NCI-H510A treated with DMSO at 0.1 percent for 48 hours (cell line): ENCODE measurements around the gene HIPK2.

ENCODE experiments used
- DNase-seq: peaks from one replicate; lab custom pipeline; 2025; lab: John Stamatoyannopoulos, UW

Gene HIPK2

DNA sequence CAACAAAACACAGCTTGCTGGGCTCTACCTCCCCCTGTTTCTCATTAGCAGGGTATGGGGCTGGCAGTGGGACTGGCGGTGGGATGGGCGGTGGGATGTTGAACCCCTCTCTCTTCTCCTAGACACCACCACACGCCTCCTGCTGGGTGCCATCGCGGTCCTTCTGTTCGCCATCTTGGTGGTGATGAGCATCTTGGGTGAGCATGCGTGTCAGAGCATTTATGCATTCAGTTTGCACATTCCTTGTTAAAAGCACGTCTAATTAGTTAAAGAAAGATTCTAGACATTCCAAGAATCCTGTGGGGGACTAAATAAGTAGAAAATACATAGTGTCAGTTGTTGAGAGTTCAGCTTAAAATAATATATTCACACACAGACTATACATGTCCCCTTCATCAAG lies 241.6 kb downstream of the HIPK2 start:
- DNase-seq, result no peak

DNA sequence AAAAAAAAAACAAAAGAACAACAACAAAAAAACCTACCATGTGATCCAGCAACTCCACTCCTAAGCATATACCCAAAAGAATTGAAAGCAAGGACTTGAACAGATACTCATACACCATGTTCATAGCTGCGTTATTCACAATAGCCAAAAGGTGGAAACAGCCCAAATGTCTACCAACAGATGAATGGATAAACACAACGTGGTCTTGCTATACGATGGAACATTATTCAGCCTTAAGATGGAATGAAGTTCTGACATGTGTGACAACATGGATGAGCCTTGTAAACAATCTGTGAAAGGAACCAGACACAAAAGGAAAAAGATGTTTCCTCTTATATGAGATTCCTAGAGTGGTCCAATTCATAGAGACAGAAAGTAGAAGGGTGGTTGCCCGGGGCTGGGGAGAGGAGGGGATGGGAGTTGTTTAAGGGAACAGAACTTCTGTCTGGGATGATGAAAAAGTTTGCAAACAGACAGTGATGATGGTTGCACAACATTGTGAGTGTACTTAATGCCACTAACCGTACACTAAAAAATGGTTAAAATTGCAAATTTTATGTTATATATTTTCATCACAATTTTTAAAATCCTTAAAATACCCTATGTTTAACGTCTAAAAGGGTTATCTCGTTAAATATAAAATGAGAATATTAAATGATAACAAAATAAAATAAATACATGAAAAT lies 242.7 kb downstream of the HIPK2 start:
- DNase-seq, result no peak

DNA sequence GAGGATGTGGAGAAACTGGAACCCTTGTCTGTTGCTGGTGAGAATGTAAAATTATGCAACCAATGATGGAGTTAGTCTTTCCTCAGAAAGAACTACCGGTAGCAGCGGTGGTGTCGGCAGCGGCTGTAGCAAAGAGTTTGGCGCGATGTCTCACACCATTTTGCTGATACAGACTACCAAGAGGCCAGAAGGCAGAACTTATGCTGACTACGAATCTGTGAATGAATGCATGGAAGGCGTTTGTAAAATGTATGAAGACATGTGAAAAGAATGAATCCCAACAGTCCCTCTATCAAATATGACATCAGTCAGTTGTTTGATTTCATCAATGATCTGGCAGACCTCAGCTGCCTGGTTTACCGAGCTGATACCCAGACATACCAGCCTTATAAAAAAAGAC lies 243.7 kb downstream of the HIPK2 start:
- DNase-seq, result no peak

DNA sequence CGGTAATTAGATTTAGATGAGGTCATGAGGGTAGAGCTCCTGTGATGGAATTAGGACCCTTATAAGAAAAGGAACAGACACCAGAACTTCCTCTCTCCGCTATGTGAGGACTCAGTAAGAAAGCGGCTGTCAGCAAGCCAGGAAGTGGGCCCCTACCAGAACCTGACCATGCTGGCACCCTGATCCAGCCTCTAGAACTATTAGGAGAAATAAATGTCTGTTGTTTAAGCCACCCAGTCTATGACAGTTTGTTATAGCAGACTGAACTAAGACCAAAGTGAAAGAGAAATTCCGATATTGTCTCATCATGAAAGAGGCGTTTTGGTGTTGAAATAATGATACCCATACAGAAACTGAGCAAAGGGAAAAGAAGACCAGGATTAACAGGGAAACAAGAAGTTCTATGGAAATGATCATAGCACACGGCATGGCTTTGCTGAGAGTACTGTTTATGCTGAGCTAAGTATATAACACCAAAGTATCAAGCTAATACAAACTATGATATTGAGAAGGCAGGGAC lies 245.1 kb downstream of the HIPK2 start:
- DNase-seq, result no peak

DNA sequence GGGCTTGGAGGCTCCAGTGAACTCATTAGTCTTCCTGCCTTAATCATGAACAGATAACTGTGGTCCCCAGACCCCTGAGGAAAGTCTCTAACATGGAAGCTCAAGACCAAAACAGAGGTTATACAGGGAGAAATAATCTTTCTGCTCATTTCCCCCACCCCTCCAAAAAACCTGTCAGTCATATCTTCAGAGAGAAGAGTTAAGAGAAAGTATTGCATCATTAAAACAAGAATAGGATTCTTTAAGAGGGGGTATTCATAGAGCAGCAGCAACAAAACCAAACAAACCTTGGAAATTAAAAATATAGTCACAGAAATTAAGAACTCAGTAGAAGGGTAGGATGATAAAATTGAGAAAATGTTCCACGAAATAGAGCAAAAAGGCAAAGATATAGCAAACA lies 246.7 kb downstream of the HIPK2 start:
- no peak for DNase-seq

DNA sequence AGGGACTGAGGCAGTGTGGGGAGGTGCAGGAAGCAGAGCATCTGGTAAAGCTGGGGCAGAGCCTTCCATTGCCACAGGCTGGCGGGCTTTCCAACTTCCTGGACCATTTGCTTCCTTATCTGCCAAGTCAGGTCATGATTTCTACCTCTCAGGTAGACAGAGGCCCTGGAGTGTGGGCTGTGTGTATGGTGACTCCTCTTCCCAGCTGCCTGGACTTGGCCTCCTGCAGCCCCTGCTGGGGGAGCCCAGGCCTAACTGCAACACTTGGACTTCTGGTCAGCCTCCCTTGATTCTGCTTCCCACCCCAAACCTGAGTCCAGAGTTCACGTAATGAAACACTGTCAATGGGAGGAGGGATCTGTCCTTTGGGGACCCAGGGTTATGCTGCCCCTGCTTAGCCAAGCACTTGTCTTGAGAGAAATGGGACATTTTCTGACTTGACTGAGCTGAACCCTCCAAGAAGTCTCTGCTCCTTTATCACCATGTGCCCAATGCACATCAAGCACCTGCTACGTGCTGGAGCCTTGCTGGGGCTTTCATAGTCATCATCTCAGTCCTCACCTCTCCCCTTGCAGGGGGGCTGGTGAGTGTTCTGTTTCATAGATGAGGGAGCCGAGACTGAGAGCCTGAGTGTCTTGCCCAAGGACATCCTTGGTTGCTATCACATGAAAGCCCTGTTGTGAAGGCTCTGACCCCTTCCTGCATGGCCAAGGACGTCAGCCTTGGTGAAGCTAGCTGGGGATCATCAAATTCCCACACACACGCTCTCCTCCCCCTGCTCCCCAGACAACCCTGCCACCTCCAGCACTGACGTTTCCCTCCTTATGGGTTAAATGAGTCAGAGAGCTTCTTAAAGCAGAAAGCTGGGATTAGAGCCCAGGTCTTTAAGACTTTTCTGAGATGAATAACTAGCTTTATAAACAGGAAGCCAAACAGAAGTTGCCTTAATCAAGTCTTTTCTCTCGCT lies 250.9 kb downstream of the HIPK2 start:
- no peak for DNase-seq

DNA sequence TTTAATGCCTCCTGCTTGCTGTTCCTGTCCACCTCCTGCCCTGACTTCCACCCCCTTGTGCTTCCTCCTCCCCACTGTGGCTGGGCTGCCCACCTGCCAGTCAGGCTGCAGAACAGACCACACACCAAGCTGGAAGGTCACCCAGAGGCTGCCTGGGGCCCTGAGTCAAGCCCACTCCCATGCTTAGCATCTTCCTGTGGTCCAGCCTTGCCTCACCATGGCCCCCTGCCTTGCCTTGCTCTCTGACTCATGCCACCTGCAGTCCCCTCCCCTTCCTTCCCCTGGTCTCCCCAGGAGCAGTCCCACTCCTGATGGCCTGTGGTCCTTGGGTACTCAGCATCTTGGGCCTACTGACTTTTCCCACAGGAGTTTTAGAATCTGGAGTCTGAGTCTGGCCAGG lies 252.0 kb downstream of the HIPK2 start:
- no peak for DNase-seq

DNA sequence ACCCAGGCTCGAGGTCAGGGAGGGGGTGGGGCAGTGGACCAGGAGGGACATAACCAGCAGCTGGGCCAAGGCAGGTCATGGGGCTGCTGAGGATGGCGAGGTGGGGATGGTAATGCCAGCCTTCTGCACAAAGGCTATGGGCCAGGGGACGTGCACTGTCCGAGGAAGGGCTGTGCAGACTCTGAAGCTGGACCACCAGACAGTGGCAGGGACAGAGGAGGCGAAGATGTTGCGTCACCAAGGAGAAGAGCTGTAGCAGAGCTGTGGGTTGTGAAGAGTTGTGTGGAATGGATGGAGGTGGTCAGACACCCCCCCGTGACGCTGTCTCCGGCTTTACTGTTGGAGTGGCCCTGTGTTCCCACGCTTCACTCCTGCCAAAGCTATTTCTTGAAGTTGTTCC lies 252.6 kb downstream of the HIPK2 start:
- no peak for DNase-seq

DNA sequence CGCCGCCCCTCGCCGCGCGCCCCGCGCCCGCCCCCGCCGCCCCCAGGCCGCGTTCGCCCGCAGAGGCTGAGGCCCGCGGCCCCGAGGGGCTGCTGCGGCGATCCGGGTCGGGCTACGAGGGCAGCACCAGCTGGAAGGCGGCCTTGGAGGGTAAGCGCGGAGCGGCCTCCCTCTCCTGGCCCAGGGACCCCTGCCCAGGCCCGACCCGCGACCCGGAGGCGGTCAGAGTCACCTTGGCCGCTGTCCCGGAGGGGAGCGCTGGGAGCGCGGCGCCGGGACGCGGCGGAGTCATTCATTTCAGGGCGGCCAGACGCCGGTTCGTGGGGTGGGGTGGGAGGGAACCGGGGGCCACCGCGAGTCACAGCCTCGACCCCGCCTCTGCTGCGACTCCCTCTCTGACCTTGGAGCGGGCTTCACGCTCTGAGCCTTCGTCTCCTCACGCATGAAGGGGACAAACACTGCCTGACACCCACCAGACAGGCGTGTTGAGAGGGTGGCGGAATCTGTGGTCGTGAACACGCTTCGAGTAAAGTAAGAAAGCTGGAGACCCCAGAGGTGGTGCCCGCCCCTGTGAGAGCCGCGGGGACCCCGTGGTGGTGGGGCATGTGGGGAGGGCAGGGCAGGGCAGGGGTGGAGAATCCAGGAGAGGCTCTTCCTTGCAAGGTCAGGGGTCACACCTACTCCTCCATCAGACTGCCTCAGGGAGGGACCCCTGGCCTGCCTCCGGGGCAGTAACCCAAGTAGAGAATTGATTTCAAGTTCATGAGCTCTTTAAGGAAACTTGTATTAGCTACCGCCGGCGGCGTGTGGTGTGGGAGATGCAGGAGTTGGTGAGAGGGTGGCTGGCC lies 253.6 kb downstream of the HIPK2 start:
- no peak for DNase-seq

DNA sequence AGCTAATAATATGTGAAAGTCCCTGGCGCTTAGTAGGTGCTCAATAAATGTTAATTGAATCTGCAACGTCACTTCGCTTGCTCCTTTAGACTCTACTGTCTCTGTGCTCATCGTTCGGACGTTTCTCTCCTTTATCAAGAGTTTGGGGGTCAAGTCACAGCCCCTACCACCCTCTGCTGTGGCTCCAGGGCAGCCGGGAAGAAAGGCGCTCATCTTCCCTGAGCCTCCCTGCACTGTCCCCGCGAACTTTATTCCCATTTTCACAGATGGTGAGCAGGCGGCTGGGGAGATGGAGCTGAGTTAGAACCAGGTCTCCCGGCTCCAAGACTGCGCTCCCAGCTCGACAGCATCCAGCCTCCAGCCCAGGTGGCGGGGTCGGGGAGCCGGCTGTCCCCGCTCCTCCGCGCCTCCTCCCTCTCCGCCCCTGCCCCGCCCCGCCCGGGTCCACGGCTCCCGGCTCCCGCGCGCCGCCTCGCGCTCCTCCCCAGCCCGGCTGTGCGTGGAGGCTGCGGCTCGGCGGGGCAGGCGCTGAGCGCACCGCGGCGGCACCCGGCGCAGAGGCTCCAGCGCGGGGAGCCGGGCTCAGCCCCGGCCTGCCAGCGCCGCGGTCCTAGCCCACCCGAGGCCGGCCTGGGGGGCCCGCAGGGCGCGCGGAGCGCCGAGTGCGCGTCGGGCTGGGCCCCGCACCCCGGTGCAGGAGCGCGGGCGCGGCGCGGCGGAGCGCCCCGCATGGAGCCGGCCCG lies 254.4 kb downstream of the HIPK2 start, which contains the start of gene CLEC2L:
TSS of gene CLEC2L (plus strand) at position 487 of the 743 bp plus-strand sequence. CDS start at position 730, 243 bp downstream.
- DNase-seq, result no peak

DNA sequence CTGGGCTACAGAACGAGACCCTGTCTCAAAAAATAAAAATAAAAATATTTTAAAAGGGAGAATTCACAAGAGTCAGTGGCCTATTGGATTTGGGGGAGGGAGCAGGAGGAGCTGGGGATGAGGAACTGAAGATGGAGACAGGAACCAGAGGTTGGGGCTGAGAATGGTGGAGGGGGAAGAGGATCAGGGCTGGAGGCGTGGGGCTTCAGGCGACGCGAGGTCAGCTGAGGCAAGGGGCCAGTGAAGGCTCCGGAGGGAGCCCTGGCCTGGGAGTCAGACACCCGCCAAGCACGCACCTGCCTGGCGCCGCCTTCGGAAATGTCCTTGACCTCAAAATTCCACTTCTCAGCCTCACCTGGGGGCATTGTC lies 255.0 kb downstream of the HIPK2 start:
- DNase-seq, result no peak

DNA sequence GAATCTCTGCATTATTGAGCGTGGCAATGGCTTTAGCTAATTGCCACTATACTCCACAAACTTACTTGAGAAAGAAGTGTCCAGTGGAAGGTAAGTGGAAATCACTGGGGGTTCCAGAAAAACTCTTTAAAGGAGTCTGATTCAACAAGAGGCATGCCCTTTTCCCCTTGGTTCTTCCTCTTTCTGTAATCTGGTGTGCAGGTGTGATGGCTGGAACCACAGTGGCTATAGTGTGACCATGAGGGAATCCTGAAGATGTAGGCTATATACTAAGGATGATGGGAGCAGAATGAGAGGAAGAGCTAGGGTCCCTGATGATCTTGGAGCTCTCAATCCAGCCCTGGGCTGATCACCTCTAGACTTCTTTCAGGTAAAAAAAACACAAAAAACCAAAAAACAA lies 256.4 kb downstream of the HIPK2 start:
- no peak for DNase-seq

DNA sequence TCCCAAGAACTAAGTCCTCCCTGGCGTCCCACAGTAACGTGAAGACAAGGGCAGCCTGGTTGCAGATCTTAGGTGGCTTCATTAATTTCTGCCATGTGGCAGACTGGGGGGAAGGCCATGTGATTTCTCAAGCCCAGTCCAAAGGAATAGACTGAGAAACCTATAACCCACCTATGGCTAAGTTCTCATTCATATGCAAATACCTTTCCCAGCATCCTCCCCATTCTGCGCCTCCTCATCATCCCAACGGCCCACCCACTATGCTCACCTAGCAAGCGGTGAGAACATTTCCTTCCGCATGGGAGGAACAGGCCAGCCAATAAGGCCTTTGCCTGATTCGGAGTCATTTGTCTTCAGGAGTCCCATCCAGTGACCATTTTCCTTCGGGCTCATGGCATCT lies 262.5 kb downstream of the HIPK2 start:
- no peak for DNase-seq
